ENCODE results near the gene MROH2B.

- TF ChIP-seq CTCF (IDR thresholded peaks at IDR 0.05) = no peak
- TF ChIP-seq POLR2A (IDR thresholded peaks at IDR 0.05) = no peak
- TF ChIP-seq POLR2AphosphoS5 (IDR thresholded peaks at IDR 0.05) = no peak
Observed at GRCh38 chr5:40986666-40987065, 84.5 kb downstream of the MROH2B start.
